ENCODE results near the gene DSP.

Gene DSP

DNA sequence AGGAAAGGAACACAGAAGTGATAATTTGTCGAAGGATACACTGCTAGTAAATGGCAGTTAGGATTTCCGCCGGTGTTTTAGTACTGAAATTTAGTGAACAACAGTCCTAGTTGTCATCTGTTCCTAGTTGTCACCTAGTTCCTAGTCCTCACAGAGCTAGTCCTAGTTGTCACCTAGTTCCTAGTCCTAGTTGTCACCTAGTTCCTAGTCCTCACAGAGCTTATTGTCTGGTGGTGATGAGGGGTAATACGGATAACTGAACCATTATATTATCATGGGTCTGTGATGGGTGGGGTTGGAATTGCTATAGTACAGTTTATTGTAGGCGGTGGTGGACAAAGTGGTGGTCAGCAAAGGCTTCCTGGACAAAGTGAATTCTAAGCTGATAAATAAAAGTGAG, 50.3 kb downstream of the DSP start:
- Histone ChIP-seq H3K9ac (ENCODE audit: low read length) (no peak overlapping the region), H3K36me3 (ENCODE audit: control insufficient read depth, insufficient read depth, low read length) (peaks cover 7% of the 10 kb centered on the region), H3K4me1 (ENCODE audit: control insufficient read depth, insufficient read depth, low read length) (peaks cover 12% of the 10 kb centered on the region), H3K27me3 (ENCODE audit: control insufficient read depth, insufficient read depth, low read length) (no peaks in the 10 kb centered on the region), H3K27ac (ENCODE audit: low read depth, low read length) (no peak overlapping the region), H3K4me3 (ENCODE audit: low read length) (no peak overlapping the region)

DNA sequence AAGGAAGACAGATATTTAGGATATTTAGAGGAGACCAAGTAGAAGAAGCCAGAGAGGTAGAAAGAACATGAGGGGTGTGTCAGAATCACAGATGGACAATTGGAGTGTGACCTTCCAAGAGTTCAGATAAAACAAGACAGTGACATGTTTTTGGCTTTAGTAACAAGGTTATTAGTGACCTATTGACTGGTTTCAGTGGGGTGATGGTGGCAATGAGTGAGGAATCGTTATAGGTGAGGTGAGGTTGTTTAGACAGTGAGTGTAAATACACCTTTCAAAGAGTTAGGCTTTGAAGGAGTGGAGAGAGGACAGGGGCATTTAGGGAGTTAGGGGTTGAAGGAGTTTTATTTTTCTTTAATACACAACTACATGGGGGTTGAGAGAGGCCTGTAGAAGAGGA, 51.8 kb downstream of the DSP start:
- Histone ChIP-seq H3K4me3 (ENCODE audit: low read length) (no peak overlapping the region), H3K27me3 (ENCODE audit: control insufficient read depth, insufficient read depth, low read length) (no peaks in the 10 kb centered on the region), H3K4me1 (ENCODE audit: control insufficient read depth, insufficient read depth, low read length) (peaks cover 12% of the 10 kb centered on the region), H3K9ac (ENCODE audit: low read length) (no peak overlapping the region), H3K36me3 (ENCODE audit: control insufficient read depth, insufficient read depth, low read length) (peaks cover 7% of the 10 kb centered on the region), H3K27ac (ENCODE audit: low read depth, low read length) (no peak overlapping the region)

DNA sequence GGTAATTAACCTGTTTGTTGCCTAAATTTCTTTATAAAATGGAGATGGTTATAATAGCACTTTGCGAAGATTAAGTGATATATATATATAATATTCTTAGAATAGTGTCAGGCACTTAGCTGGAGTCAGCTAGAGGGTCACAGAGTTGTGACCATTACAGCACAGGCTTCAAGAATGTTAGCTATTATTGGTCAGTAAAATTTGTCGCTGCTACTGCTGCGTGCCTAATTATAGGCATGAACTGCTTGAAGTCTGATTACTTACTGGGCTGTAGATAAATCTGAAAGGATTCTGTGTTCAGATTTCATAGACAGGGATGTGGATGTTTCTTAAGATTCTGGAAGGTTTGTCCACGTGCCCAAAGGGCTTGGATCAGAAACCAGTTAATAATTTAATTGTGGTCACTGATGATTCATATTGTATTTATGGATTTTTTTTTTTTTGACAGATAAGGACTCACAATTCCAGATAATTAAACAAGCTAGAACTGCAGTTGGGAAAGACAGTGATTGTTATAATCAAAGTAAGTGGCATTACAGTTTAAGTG, 53.2 kb downstream of the DSP start:
- Histone ChIP-seq H3K9ac (ENCODE audit: low read length) (no peak overlapping the region), H3K27ac (ENCODE audit: low read depth, low read length) (no peak overlapping the region), H3K36me3 (ENCODE audit: control insufficient read depth, insufficient read depth, low read length) (peaks cover 7% of the 10 kb centered on the region), H3K4me1 (ENCODE audit: control insufficient read depth, insufficient read depth, low read length) (peaks cover 9% of the 10 kb centered on the region), H3K4me3 (ENCODE audit: low read length) (no peak overlapping the region), H3K27me3 (ENCODE audit: control insufficient read depth, insufficient read depth, low read length) (no peaks in the 10 kb centered on the region)

DNA sequence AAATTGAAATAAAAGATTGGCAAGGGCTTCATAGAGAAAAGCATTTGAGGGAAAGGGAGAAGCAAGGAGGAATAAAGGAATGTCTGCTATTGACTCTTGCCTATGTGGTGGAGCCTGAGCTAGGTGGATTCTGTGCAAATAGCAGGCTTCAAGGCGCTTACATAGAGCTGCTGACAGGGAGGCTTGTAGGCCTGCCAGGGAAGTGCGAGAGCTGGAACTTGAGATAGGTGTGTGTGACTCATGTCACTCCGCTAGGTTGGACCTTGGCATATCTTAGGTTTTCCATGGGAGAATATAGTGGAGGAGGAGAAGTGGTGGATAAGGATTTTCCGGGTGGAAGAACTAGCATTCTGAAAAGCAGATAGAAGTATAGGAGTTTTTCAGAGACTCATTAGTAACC, 62.5 kb downstream of the DSP start:
- no peak overlapping the region for H3K27ac ChIP-seq (ENCODE audit: low read depth, low read length)
- no peak overlapping the region for H3K4me3 ChIP-seq (ENCODE audit: low read length)
- no peak overlapping the region for H3K9ac ChIP-seq (ENCODE audit: low read length)
- H3K4me1 ChIP-seq (ENCODE audit: control insufficient read depth, insufficient read depth, low read length): no peaks in the 10 kb centered on the region
- H3K27me3 ChIP-seq (ENCODE audit: control insufficient read depth, insufficient read depth, low read length): no peaks in the 10 kb centered on the region
- peaks cover 26% of the 10 kb centered on the region for H3K36me3 ChIP-seq (ENCODE audit: control insufficient read depth, insufficient read depth, low read length)

DNA sequence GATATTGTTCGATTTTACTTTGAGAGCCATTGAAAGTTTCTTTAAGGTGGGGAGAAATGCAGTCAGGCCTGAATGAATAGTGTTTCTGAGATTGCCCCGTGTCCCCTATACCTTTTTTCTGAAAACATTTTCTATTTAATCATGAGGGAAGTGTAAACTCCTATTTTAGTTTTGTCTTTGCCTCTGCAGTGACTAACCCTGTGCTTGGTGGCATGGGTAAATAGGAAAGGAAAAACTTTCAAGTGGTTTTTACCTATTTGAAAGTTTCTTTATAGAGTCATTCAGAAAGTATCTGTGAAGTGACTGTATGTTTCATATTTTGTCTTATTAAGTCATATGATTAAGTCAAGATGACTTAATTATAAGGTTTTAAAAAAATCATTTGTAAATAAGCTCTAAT, 63.0 kb downstream of the DSP start:
- Histone ChIP-seq H3K9ac (ENCODE audit: low read length) (no peak overlapping the region), H3K27ac (ENCODE audit: low read depth, low read length) (no peak overlapping the region), H3K4me3 (ENCODE audit: low read length) (no peak overlapping the region), H3K36me3 (ENCODE audit: control insufficient read depth, insufficient read depth, low read length) (peaks cover 26% of the 10 kb centered on the region), H3K4me1 (ENCODE audit: control insufficient read depth, insufficient read depth, low read length) (no peaks in the 10 kb centered on the region), H3K27me3 (ENCODE audit: control insufficient read depth, insufficient read depth, low read length) (no peaks in the 10 kb centered on the region)

DNA sequence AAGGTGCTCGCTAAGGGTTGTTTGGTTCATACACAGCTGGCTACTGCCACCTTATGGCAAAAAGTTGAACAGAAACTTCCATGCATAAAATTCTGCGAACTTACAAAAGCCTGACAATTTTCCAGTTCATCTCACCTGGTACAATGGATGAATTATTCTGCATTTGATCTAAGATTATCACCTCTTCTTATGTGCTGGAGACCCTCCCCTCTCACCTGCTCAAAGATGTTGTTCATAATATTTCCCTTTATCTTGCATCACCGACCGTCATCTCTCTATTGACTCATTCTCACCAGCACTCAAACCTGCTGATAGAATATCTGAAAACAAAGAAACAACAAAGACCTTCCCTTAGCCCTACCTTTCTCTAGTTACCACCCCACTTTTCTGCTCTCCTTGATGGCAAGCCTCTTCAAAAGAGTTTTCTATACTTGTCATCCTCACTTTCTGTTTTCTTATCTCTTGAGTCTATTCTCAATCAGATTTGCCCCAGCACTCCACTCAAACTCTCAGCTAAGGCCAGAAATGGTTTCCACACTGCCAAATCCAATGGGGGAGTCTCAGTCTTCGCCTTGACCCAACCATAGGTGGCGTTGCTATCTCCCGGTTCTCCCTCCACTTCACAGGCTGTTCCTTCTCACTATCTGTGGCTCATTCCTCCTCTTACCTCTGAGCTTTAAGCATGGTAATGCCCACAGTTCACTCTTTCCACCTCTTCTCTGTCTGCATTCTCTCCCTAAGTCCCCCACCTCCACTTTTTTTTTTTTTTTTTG, 74.3 kb downstream of the DSP start:
- Histone ChIP-seq H3K4me1 (ENCODE audit: control insufficient read depth, insufficient read depth, low read length) (no peaks in the 10 kb centered on the region), H3K4me3 (ENCODE audit: low read length) (no peak overlapping the region), H3K36me3 (ENCODE audit: control insufficient read depth, insufficient read depth, low read length) (peaks cover 9% of the 10 kb centered on the region), H3K9ac (ENCODE audit: low read length) (no peak overlapping the region), H3K27me3 (ENCODE audit: control insufficient read depth, insufficient read depth, low read length) (no peaks in the 10 kb centered on the region), H3K27ac (ENCODE audit: low read depth, low read length) (no peak overlapping the region)

DNA sequence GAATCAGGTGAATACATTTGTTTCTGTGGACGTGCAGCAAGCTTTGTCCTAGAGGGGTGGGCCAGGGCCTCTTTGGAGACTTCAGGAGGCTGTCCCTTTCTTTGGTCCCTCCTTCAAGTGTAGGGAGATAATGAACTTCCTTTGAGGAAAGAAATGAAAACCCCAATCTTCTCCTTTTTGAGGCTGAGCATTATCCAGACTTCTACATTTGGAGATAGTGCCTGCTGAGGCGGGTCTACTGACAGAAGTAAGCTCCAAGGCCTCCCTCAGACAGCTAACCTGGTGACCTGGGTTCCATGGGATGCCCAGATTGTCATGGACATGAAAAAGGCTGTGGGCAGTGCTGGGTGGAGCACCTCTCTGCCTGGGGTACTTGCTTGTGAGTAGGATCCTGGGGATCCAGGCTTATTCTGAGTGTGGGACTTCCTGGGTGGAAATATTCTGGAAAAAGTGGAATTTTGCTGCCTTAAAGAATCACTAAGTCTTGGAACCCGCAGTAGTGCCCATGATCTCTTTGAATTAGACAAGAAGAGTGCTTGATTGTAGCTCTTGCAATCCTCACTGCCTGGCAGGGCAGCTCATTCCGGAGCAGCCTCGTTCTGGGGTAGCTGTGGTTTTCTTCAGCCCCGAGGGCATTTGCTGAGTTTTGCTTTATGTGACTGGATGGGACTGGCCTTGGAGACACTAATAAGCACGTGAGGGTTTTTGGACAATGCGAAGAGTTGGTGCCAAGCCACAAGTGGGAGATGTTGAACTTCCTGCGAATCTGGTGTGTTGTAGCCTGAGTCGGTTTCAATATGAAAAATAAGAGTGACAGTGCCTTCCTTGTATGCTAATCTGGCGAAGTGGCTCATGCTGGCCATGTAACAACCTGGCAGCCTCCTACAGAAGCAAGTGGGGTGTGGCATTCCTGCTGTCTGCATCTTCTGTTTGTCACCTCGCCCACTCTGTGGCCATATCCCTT, 76.6 kb downstream of the DSP start:
- H3K27me3 ChIP-seq (ENCODE audit: control insufficient read depth, insufficient read depth, low read length): no peaks in the 10 kb centered on the region
- no peaks in the 10 kb centered on the region for H3K4me1 ChIP-seq (ENCODE audit: control insufficient read depth, insufficient read depth, low read length)
- H3K9ac ChIP-seq (ENCODE audit: low read length): no peak overlapping the region
- H3K36me3 ChIP-seq (ENCODE audit: control insufficient read depth, insufficient read depth, low read length): no peaks in the 10 kb centered on the region
- no peak overlapping the region for H3K27ac ChIP-seq (ENCODE audit: low read depth, low read length)
- H3K4me3 ChIP-seq (ENCODE audit: low read length): no peak overlapping the region

DNA sequence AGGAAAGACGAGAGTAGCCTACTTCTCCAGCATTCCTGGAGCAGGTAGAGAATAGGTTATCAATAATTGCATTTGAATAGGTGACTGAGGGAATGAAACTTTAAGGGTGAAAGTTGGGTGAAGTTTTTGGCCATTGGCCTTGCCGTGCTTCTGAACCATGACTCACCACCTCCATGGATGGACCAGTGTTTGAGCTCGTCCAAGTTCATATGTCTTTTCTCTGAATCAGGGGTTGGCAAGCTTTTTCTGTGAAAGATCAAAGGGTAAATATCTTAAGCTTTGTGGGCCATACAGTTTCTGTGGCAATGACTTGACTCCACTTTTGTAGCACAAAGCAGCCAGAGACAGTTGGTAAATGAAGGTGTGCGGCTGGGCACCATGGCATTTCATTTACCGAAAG, 80.3 kb downstream of the DSP start:
- H3K4me3 ChIP-seq (ENCODE audit: low read length): no peak overlapping the region
- no peaks in the 10 kb centered on the region for H3K36me3 ChIP-seq (ENCODE audit: control insufficient read depth, insufficient read depth, low read length)
- H3K9ac ChIP-seq (ENCODE audit: low read length): no peak overlapping the region
- no peak overlapping the region for H3K27ac ChIP-seq (ENCODE audit: low read depth, low read length)
- no peaks in the 10 kb centered on the region for H3K4me1 ChIP-seq (ENCODE audit: control insufficient read depth, insufficient read depth, low read length)
- no peaks in the 10 kb centered on the region for H3K27me3 ChIP-seq (ENCODE audit: control insufficient read depth, insufficient read depth, low read length)

DNA sequence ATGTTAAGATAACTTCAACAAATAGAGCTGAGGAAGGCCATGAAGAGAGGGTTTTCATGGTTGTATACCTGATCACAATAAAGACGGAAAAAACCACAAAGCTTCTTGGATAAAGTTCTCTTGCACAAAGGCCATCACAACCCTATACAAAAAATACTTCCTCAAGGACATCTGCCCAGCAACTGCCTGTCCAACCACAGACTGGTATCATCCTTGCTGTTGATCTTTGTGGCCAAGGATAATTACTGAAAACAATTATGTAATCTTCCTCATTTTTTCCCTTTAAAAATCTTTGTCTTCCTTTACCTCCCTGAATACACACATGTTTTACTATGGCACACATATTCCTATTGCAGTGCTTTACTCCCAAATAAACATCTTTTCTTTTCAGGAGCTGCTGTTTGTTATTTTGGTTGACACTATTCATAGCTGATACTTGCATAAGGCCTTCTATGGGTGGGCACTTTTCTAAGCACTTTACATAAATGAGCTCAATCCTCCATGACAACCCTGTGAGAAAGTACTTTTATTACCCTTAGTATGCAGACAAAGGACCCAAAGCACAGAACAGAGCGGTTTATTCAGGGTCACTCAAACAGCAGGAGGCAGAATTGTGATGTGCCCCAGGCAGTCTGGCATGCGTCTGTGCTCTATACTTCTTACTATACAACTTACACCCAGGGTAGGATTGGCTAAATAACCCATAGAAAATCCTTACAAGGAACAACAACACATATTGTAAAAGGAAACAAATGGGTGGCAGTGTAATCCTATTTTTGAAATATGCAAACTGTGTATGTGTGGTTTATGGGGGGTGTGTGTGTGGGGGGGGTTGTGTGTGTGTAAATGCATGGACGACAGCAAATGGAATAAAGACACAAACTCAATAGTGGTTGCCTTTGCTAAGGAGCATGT, 83.6 kb downstream of the DSP start:
- no peak overlapping the region for H3K4me3 ChIP-seq (ENCODE audit: low read length)
- no peak overlapping the region for H3K9ac ChIP-seq (ENCODE audit: low read length)
- no peaks in the 10 kb centered on the region for H3K36me3 ChIP-seq (ENCODE audit: control insufficient read depth, insufficient read depth, low read length)
- H3K27me3 ChIP-seq (ENCODE audit: control insufficient read depth, insufficient read depth, low read length): no peaks in the 10 kb centered on the region
- no peaks in the 10 kb centered on the region for H3K4me1 ChIP-seq (ENCODE audit: control insufficient read depth, insufficient read depth, low read length)
- no peak overlapping the region for H3K27ac ChIP-seq (ENCODE audit: low read depth, low read length)

DNA sequence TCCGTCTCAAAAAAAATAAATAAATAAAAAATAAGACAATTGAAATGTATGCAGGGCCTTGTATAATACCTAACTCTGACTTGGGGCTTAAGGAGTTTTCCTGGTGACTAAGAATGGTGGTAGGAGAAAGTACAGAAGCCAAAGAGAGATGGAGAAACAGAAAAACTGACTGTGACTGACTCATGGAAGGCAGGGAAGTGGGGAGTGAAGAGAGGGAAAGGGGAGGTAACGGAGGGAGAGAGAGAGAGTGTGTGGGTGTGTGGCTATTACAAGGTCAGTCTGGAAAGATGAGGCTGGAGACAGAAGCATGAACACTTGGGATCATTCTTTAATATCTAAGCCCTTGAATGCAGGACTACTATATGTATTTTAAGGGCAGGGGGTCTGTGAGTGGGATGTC, 87.0 kb downstream of the DSP start:
- Histone ChIP-seq H3K27ac (ENCODE audit: low read depth, low read length) (no peak overlapping the region), H3K27me3 (ENCODE audit: control insufficient read depth, insufficient read depth, low read length) (no peaks in the 10 kb centered on the region), H3K9ac (ENCODE audit: low read length) (no peak overlapping the region), H3K36me3 (ENCODE audit: control insufficient read depth, insufficient read depth, low read length) (no peaks in the 10 kb centered on the region), H3K4me3 (ENCODE audit: low read length) (no peak overlapping the region), H3K4me1 (ENCODE audit: control insufficient read depth, insufficient read depth, low read length) (no peaks in the 10 kb centered on the region)

DNA sequence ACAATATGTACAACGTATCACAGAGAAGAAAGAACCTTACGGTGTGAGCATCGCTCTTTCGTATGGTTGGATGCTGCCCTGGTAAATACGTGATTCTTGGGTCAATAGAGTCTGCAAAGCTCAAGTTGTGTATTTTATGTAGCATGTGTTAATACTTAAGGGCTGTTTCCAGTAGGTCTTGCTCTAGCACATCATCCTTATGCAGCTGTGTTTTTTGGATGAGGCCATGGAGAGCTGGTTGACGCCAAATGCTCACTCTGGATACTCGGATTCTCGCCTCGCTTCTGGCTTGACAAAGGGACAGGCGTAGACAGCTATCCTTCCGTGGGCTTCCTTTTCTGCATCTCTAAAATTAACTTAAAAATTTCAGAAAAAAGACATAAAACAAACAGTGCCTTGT, 87.4 kb downstream of the DSP start:
- Histone ChIP-seq H3K4me3 (ENCODE audit: low read length) (no peak overlapping the region), H3K4me1 (ENCODE audit: control insufficient read depth, insufficient read depth, low read length) (no peaks in the 10 kb centered on the region), H3K27me3 (ENCODE audit: control insufficient read depth, insufficient read depth, low read length) (no peaks in the 10 kb centered on the region), H3K27ac (ENCODE audit: low read depth, low read length) (no peak overlapping the region), H3K9ac (ENCODE audit: low read length) (no peak overlapping the region), H3K36me3 (ENCODE audit: control insufficient read depth, insufficient read depth, low read length) (no peaks in the 10 kb centered on the region)

DNA sequence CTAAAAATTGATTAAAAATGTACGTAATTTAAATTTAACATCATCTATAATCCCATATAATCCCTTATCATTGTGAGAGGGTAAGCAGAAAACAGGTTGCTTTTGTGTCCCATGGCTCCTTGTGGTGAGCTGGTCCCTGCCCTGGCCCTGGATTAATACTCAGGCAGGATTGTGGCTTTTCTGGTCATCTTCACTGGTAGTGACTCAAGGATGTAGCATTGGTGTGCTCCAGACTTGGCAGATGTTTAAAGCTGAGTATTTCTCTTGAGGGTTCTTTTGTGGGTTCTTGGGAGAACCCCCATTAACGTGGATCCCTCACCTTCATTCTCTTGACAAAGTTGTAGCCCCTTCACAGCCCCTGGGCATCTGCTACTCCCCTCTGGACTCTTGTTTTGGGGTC, 87.8 kb downstream of the DSP start:
- H3K27me3 ChIP-seq (ENCODE audit: control insufficient read depth, insufficient read depth, low read length): no peaks in the 10 kb centered on the region
- H3K9ac ChIP-seq (ENCODE audit: low read length): no peak overlapping the region
- no peaks in the 10 kb centered on the region for H3K36me3 ChIP-seq (ENCODE audit: control insufficient read depth, insufficient read depth, low read length)
- no peak overlapping the region for H3K27ac ChIP-seq (ENCODE audit: low read depth, low read length)
- H3K4me1 ChIP-seq (ENCODE audit: control insufficient read depth, insufficient read depth, low read length): no peaks in the 10 kb centered on the region
- H3K4me3 ChIP-seq (ENCODE audit: low read length): no peak overlapping the region

Measured in rectal smooth muscle tissue (tissue), 1 donor.